Suppressor macrophage (primary cell): ENCODE data around the gene CTXND2.
"Not testable (repeated sequence)": the region's sequence is repeated elsewhere in the genome, so short reads cannot be mapped to it uniquely, and the experiment has no call there.

Experiments
- DNase-seq, 4 experiments: peaks; one replicate each; pipeline ENCODE4 v3.0.0-alpha.2; 2020 to 2022
- total RNA-seq, 17 experiments: gene quantifications; one replicate each; lab custom pipeline; 2026; ENCODE audit warnings: mixed read lengths in 6 of 17, inconsistent platforms in 3 of 17; lab: John Stamatoyannopoulos, UW

The CTXND2 gene
- total RNA-seq, result 0 to 0.88 (median 0) reads per million in 17 experiments

DNA sequence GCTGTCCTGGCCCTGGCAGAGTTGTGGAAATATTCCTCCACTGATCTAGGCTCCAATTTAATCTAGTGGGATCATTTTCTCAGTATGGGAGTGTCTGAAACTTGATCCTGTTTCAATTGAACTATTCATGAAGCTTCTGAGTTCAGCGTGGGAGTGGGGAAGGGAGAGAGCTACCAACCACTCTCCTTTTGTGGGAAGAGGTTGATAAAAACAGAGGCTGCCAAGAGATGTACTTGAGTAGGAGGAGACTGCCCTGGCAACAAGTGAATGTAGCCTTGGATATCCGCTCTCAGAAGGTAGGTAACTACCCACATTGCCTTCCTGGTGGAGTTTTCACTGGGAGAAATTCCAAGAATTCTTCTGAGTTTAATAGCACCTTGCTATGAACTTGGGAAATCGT is at the start of gene CTXND2:
Gene CTXND2 (plus strand): TSS at position 119 of the 400 bp plus-strand sequence. CDS start 25,179 bp downstream, outside the sequence.
- DNase-seq, result no peak

GRCh38 chr1:150840850-150841249 is 46.1 kb upstream of the CTXND2 start:
- not testable (repeated sequence) for DNase-seq

GRCh38 chr1:150841626-150842025 is 45.3 kb upstream of the CTXND2 start:
- no peak for DNase-seq

DNA sequence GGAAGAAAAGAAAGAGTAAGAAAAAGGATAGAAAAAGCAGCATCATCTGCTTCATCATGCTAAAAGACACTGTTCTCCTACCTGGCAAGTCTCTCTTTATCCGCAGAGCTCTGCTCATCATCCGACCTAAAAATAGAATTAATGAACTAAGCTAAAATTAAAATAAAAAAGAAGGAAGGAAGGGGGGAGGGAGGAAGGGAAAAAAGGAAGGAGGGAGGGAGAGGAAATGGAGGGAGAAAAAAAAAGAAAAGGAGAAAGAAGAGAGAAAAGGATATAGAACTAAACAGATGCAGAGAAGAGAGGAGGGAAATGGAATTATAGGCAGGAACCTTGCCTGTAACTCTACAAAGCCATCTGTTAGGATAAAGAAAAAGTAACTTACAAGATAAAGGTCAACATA is 44.6 kb upstream of the CTXND2 start:
- DNase-seq, result no peak

GRCh38 chr1:150842964-150843363 is 44.0 kb upstream of the CTXND2 start:
- DNase-seq, result no peak

- DNase-seq, result peak; percentile 17 to 64 (median 36)
Observed at GRCh38 chr1:150843474-150843873, 43.5 kb upstream of the CTXND2 start.

GRCh38 chr1:150846473-150847146 is 40.3 kb upstream of the CTXND2 start:
- peak in 1 of 4 experiments; percentile 8 for DNase-seq

DNA sequence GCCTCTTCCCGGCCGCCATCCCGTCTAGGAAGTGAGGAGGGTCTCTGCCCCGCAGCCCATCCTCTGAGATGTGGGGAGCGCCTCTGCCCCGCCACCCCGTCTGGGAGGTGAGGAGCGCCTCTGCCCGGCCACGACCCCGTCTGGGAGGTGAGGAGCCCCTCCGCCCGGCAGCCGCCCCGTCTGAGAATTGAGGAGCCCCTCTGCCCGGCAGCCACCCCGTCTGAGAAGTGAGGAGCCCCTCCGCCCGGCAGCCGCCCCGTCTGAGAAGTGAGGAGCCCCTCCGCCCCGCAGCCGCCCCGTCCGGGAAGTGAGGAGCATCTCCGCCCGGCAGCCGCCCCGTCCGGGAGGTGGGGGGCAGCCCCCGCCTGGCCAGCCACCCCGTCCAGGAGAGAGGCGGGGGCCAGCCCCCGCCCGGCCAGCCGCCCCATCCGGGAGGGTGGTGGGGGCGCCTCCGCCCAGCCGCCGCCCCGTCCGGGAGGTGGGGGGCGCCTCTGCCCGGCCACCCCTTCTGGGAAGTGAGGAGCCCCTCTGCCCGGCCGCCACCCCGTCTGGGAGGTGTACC is 36.1 kb upstream of the CTXND2 start:
- DNase-seq, result not testable (repeated sequence)

GRCh38 chr1:150852734-150853133 is 34.2 kb upstream of the CTXND2 start:
- peak; percentile 21 to 74 (median 65) for DNase-seq

GRCh38 chr1:150863724-150864123 is 23.2 kb upstream of the CTXND2 start:
- no peak for DNase-seq

GRCh38 chr1:150864200-150864599 is 22.7 kb upstream of the CTXND2 start:
- DNase-seq, result not testable (repeated sequence)

GRCh38 chr1:150869683-150870082 is 17.3 kb upstream of the CTXND2 start:
- DNase-seq, result no peak

DNA sequence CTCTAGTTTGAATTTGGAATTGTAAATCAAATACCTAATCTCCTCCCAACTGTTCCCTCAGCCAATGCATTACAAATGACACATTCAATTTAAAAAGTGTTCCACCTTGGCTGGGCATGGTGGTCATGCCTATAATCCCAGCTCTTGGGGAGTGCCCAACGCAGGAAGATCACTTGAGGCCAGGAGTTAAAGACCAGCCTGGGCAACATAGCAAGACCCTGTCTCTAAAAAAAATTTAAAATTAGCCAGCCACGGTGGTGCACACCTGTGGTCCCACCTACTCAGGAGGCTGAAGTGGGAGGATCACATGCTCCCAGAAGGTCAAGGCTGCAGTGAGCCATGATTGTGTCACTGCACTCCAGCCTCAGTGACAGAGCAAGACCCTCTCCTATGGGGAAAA is 14.4 kb upstream of the CTXND2 start:
- no peak for DNase-seq

DNA sequence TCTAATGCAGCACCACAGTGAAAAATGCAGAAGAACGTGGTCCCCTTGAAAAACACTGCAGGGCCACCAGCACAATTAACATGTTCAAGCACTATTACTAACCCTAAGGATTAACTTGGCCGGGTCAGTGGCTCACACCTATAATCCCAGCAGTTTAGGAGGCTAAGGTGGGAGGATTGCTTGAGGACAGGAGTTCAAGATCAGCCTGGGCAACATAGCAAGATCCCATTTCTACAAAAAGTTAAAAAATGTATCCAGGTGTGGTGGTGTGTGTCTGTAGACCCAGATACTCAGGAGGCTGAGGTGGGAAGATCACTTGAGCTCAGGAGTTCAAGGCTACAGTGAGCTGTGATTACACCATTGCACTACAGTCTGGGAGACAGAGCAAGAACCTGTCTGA is 13.4 kb upstream of the CTXND2 start:
- DNase-seq, result no peak

DNA sequence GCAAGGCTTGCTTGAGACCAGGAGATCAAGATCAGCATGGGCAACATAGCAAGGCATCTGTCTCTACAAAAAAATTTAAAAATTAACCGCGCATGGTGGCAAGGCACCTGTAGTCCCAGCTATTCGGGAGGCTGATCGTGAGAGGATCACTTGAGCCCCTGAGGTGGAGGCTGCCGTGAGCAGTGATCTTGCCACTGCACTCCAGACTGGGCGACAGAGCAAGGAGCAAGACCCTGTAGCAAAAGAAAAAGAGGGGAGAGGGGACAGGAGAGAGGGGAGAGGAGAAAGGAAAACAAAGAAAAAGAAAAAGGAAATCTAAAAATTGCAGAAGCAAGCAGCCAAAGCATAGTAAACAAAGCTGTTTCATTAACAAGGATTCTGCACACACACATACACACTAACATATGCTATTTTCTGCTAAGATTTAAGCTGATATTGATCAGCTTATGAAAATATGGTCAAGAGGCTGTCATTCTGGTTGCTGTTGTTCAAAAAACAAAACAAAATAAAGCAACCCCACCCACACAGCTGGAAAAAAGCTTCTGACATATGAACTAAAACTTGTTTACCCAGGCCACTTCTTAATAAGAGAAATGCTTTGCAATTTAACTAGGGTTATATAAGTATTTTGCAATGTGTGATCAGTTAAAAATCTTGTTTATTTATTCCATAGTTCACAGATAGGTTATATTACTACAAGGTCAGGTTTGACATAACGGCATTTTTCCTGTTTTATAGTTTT is 12.3 kb upstream of the CTXND2 start:
- DNase-seq, result peak in 3 of 4 experiments; percentile 24 to 40 (median 31)

GRCh38 chr1:150875197-150876118 is 11.5 kb upstream of the CTXND2 start:
- peak in 2 of 4 experiments; percentile 10 to 13 for DNase-seq

DNA sequence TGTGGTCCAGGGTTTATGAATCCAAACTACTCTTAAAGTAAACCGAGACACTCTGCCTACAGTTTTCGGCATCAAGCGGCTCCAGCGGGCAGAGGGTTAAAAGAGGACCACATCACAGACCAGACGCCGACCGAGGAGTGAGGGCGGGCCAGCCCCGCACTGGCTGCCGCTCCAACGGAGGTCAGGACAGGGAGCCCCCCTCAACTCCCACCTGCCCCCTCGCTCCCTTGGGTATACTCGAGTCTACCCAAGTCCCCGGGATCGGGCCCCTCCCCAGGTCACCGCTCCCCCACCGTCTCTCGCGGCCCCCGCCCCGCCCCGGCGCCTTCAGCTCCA is 10.8 kb upstream of the CTXND2 start:
- DNase-seq, result peak; percentile 46 to 69 (median 56)

DNA sequence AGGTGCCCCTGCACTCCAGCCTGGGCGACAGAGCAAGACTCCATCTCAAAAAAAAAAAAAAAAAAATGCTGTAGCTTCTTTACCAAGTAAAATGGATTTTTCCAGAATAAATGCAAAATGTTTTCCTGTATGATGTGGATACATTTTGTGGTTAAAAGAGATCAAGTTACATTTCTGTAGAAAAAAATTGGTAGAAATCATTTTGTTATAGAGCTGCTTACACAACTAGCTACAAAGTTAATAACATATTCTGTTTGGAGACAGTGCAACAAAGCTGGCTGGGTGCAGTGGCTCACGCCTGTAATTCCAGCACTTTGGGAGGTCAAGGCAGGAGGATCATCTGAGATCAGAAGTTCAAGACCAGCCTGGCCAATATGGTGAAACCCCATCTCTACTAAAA is 8.0 kb upstream of the CTXND2 start:
- DNase-seq, result not testable (repeated sequence)

DNA sequence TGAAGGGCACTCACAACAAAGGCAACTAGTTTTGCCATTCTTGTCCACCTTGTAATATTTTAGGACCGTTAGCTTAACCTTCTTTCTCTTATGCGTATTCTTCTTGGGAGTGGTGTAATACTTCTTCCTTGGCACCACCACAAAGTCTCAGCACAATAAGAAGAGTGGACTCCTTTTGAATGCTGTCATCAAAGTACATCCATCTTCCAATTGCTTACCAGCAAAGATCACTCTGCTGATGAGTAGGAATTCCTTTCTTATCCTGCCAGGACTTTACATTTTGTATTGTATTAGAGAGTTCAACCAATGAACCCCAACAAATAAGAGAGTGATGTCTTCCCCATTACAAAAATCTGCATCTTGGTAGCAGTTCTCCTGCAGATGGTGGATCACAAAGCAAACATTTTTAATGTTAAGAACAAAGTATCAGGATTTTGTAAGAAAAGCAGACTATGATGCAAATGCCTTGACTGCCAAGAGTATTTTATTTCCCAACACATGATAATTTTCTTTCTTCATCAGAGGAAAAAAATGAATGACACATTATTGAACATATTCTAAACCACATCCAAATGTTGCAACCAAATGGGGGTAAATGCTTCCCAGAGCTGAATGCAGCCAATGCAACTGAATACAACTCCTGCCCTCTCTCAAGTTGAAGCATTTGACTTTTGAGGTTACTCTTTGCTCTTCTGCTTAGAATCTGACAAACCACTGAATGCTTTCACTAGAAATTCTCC is 5.4 kb upstream of the CTXND2 start:
- peak; percentile 26 to 83 (median 48) for DNase-seq

DNA sequence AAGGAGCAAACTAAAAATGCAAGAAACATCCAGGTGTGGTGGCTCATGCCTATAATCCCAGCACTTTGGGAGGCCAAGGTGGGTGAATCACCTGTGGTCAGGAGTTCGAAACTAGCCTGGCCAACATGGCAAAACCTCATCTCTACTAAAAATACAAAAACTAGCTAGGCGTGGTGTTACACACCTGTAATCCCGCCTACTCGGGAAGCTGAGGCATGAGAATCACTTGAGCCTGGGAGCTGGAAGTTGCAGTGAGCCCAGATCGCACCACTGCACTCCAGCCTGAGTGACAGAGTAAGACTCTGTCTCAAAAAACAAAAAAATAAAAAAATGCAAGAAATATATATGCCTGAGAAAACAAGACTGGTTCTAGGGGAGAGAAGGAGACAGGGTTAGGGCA is 3.8 kb upstream of the CTXND2 start:
- DNase-seq, result not testable (repeated sequence)

- DNase-seq, result no peak
Observed at GRCh38 chr1:150888727-150889126, 1.8 kb downstream of the CTXND2 start.

GRCh38 chr1:150890033-150890416 is 3.1 kb downstream of the CTXND2 start:
- no peak for DNase-seq
